Neutrophil (primary cell): ENCODE data around the gene PI4KA.

ENCODE experiments used
- H3K27ac ChIP-seq: fragments of 200-600 bp; sonication (generic); 2 replicates; pipeline ENCODE4 v1.5.1; 2016; ENCODE audit warnings: mild to moderate bottlenecking, moderate library complexity
- H3K27me3 ChIP-seq: fragments of 200-600 bp; sonication (generic); 2 replicates; pipeline ENCODE4 v1.6.0; 2016; ENCODE audit warnings: mild to moderate bottlenecking
- H3K36me3 ChIP-seq: fragments of 200-600 bp; sonication (generic); 2 replicates; pipeline ENCODE4 v1.5.1; 2017
- H3K4me1 ChIP-seq, 2 experiments: fragments of 200-600 bp in 1 of 2; sonication (generic) in 1 of 2; 1 replicate in 1 of 2; 2 replicates in 1 of 2; pipeline versions ENCODE4 v1.5.1 to v1.6.1; 2013 to 2016; ENCODE audit warnings: low read depth in 1 of 2, low read length in 1 of 2, mild to moderate bottlenecking in 1 of 2, moderate library complexity in 1 of 2; ENCODE audit not compliant: control insufficient read depth in 1 of 2, insufficient read depth in 1 of 2
- H3K4me3 ChIP-seq, 2 experiments: fragments of 200-600 bp in 1 of 2; sonication (generic) in 1 of 2; 1 replicate in 1 of 2; 2 replicates in 1 of 2; pipeline ENCODE4 v1.5.1; 2013 to 2016; ENCODE audit warnings: low read depth in 1 of 2, low read length in 1 of 2, mild to moderate bottlenecking in 1 of 2, moderate library complexity in 1 of 2
- H3K9me3 ChIP-seq: fragments of 200-600 bp; sonication (generic); 2 replicates; pipeline ENCODE4 v1.5.1; 2016
- CTCF ChIP-seq: fragments of 200-600 bp; sonication (generic); IDR thresholded peaks from 2 replicates; pipeline ENCODE4 v1.5.1; 2016; ENCODE audit warnings: antibody characterized with exemption

The PI4KA gene

GRCh38 chr22:20875296-20875695, 16.7 kb upstream of the PI4KA start:
- no peak for TF ChIP-seq CTCF
- peaks cover 72% of the 10 kb centered on the region for H3K36me3 ChIP-seq
- H3K27ac ChIP-seq: no peak overlapping the region
- no peaks in the 10 kb centered on the region for H3K4me1 ChIP-seq
- no peaks in the 10 kb centered on the region for H3K9me3 ChIP-seq
- H3K27me3 ChIP-seq: no peaks in the 10 kb centered on the region
- no peak overlapping the region for H3K4me3 ChIP-seq

- H3K4me1 ChIP-seq: no peaks in the 10 kb centered on the region
- no peak overlapping the region for H3K4me3 ChIP-seq
- no peaks in the 10 kb centered on the region for H3K27me3 ChIP-seq
- TF ChIP-seq CTCF: no peak
- peaks cover 84% of the 10 kb centered on the region for H3K36me3 ChIP-seq
- no peaks in the 10 kb centered on the region for H3K9me3 ChIP-seq
- H3K27ac ChIP-seq: no peak overlapping the region
Observed at GRCh38 chr22:20873214-20873613, 14.6 kb upstream of the PI4KA start.

- Histone ChIP-seq H3K4me3 (no peak overlapping the region), H3K9me3 (no peaks in the 10 kb centered on the region), H3K4me1 (no peaks in the 10 kb centered on the region), H3K36me3 (peaks cover 79% of the 10 kb centered on the region), H3K27me3 (no peaks in the 10 kb centered on the region), H3K27ac (no peak overlapping the region)
- no peak for TF ChIP-seq CTCF
Observed at GRCh38 chr22:20869234-20869633, 10.6 kb upstream of the PI4KA start.

- peak overlapping the region; percentile 23 for H3K27ac ChIP-seq
- H3K9me3 ChIP-seq: no peaks in the 10 kb centered on the region
- peaks cover 77% of the 10 kb centered on the region for H3K36me3 ChIP-seq
- no peaks in the 10 kb centered on the region for H3K4me1 ChIP-seq
- TF ChIP-seq CTCF: no peak
- no peak overlapping the region for H3K4me3 ChIP-seq
- H3K27me3 ChIP-seq: no peaks in the 10 kb centered on the region
Observed at GRCh38 chr22:20868025-20868962, 9.7 kb upstream of the PI4KA start.

- Histone ChIP-seq H3K4me3 (no peak overlapping the region), H3K9me3 (no peaks in the 10 kb centered on the region), H3K4me1 (no peaks in the 10 kb centered on the region), H3K27me3 (no peaks in the 10 kb centered on the region), H3K36me3 (peaks cover 78% of the 10 kb centered on the region), H3K27ac (peak overlapping the region; percentile 23)
- no peak for TF ChIP-seq CTCF
Observed at GRCh38 chr22:20867179-20868024, 8.8 kb upstream of the PI4KA start.
